IMR-90 (cell line): ENCODE data around the gene PNMA8A. TPM values are rescaled to one million over a fixed set of nuclear protein-coding genes. Genes with fewer than 3 reads are reported as not detected.

Experiments used
- ATAC-seq: fragments of 200-7000 bp; cut with Tn5 transposase; 2 replicates; pipeline ENCODE4 v1.9.1; 2020; ENCODE audit warnings: low read depth, mild to moderate bottlenecking, moderate library complexity
- BruUV-seq: library from RNA; stranded (reverse); fragments of 400-500 nt; replicated peaks from 2 replicates; lab custom pipeline; 2021; lab: Mats Ljungman, UMichigan
- CTCF ChIA-PET: fragments of 300-600 bp; formaldehyde crosslinking; extraction: SDS; loops from one replicate; lab custom pipeline; 2021; ENCODE audit warnings: antibody characterized with exemption; lab: Yijun Ruan, JAX
- POLR2A ChIA-PET: fragments of 300-600 bp; sonication (Branson Sonifier 250); formaldehyde crosslinking; loops from one replicate; lab custom pipeline; 2022; ENCODE audit warnings: antibody characterized with exemption; ENCODE audit not compliant: unreplicated experiment; lab: Charles Lee
- DNase-seq: peaks from one replicate; pipeline ENCODE4 v3.0.0; 2013
- H2AFZ ChIP-seq: replicated peaks from 2 replicates; pipeline ENCODE3; 2013; ENCODE audit warnings: low read length, mild to moderate bottlenecking; ENCODE audit not compliant: poor library complexity
- H2AK5ac ChIP-seq: 2 replicates; pipeline ENCODE4 v1.6.1; 2013; ENCODE audit warnings: low read depth, low read length, inconsistent platforms
- H2AK9ac ChIP-seq: replicated peaks from 2 replicates; pipeline ENCODE3; 2013; ENCODE audit warnings: mild to moderate bottlenecking, low read depth, low read length, moderate library complexity; ENCODE audit not compliant: poor library complexity
- H2BK120ac ChIP-seq: 2 replicates; pipeline ENCODE4 v1.6.1; 2013; ENCODE audit warnings: low read depth, low read length, inconsistent platforms
- H2BK15ac ChIP-seq: 3 replicates; pipeline ENCODE4 v1.6.1; 2013; ENCODE audit warnings: low read depth, low read length, inconsistent platforms
- H2BK20ac ChIP-seq: 2 replicates; pipeline ENCODE4 v1.6.1; 2013; ENCODE audit warnings: low read depth, mild to moderate bottlenecking, inconsistent platforms, low read length, moderate library complexity
- H2BK5ac ChIP-seq: 2 replicates; pipeline ENCODE4 v1.6.1; 2013; ENCODE audit warnings: mild to moderate bottlenecking, low read depth, low read length, inconsistent platforms; ENCODE audit not compliant: poor library complexity, severe bottlenecking
- H3K14ac ChIP-seq: replicated peaks from 2 replicates; pipeline ENCODE4 v1.6.1; 2013; ENCODE audit warnings: low read depth, low read length, inconsistent platforms
- H3K18ac ChIP-seq: 2 replicates; pipeline ENCODE4 v1.6.1; 2013; ENCODE audit warnings: low read depth, low read length, control low read depth
- H3K23ac ChIP-seq: 2 replicates; pipeline ENCODE4 v1.6.1; 2013; ENCODE audit warnings: low read depth, low read length, inconsistent platforms
- H3K27ac ChIP-seq: 2 replicates; pipeline ENCODE4 v1.5.1; 2013; ENCODE audit warnings: mild to moderate bottlenecking, control low read depth, low read length; ENCODE audit not compliant: insufficient read depth
- H3K27me3 ChIP-seq: 2 replicates; pipeline ENCODE4 v1.6.1; 2013; ENCODE audit warnings: low read length; ENCODE audit not compliant: control insufficient read depth, insufficient read depth
- H3K36me3 ChIP-seq: 2 replicates; pipeline ENCODE4 v1.6.1; 2013; ENCODE audit warnings: low read length, mixed read lengths; ENCODE audit not compliant: control insufficient read depth, insufficient read depth
- H3K4ac ChIP-seq: 2 replicates; pipeline ENCODE4 v1.6.1; 2013; ENCODE audit warnings: low read depth, low read length, inconsistent platforms
- H3K4me1 ChIP-seq: 2 replicates; pipeline ENCODE4 v1.6.1; 2013; ENCODE audit warnings: low read length, mixed read lengths; ENCODE audit not compliant: control insufficient read depth, insufficient read depth
- H3K4me2 ChIP-seq: 2 replicates; pipeline ENCODE4 v1.6.1; 2013; ENCODE audit warnings: low read depth, mild to moderate bottlenecking, control low read depth, low read length, moderate library complexity
- H3K4me3 ChIP-seq: 2 replicates; pipeline ENCODE4 v1.5.1; 2013; ENCODE audit warnings: low read depth, mild to moderate bottlenecking, control low read depth, low read length, moderate library complexity; ENCODE audit not compliant: insufficient read depth
- H3K56ac ChIP-seq: 2 replicates; pipeline ENCODE4 v1.6.1; 2013; ENCODE audit warnings: low read length, inconsistent platforms; ENCODE audit not compliant: insufficient read depth; ENCODE audit errors: extremely low read depth
- H3K79me1 ChIP-seq, 2 experiments: 2 replicates each; pipeline ENCODE4 v1.6.1; 2013; ENCODE audit warnings: low read length in 2 of 2, inconsistent platforms in 1 of 2, low read depth in 1 of 2
- H3K9ac ChIP-seq: 2 replicates; pipeline ENCODE4 v1.6.1; 2013; ENCODE audit warnings: low read depth, low read length, control low read depth
- H3K9me1 ChIP-seq: 2 replicates; pipeline ENCODE4 v1.6.1; 2013; ENCODE audit warnings: low read length, inconsistent platforms; ENCODE audit not compliant: insufficient read depth
- H3K9me3 ChIP-seq: 2 replicates; pipeline ENCODE4 v1.6.1; 2013; ENCODE audit warnings: low read length; ENCODE audit not compliant: control insufficient read depth, insufficient read depth
- H4K20me1 ChIP-seq: 2 replicates; pipeline ENCODE4 v1.6.1; 2013; ENCODE audit warnings: low read length, inconsistent platforms; ENCODE audit not compliant: insufficient read depth
- H4K5ac ChIP-seq: 2 replicates; pipeline ENCODE4 v1.6.1; 2013; ENCODE audit warnings: mild to moderate bottlenecking, low read depth, low read length, control low read depth
- H4K8ac ChIP-seq, 2 experiments: 2 replicates each; pipeline ENCODE4 v1.6.1; 2013; ENCODE audit warnings: low read depth in 2 of 2, low read length in 2 of 2, control low read depth in 1 of 2, inconsistent platforms in 1 of 2
- H4K91ac ChIP-seq: 2 replicates; pipeline ENCODE4 v1.6.1; 2013; ENCODE audit warnings: low read depth, low read length, inconsistent platforms; ENCODE audit not compliant: insufficient read depth
- BHLHE40 ChIP-seq: fragments of 150-350 bp; IDR thresholded peaks from 2 replicates; pipeline ENCODE4 v1.6.1; 2016; ENCODE audit warnings: mild to moderate bottlenecking, low read depth, low read length
- CEBPB ChIP-seq: IDR thresholded peaks from 2 replicates; pipeline ENCODE4 v1.6.1; 2012; ENCODE audit warnings: low read depth, low read length, improper control_type of control experiment
- CHD1 ChIP-seq: IDR thresholded peaks from 2 replicates; pipeline ENCODE4 v1.6.1; 2012; ENCODE audit warnings: low read depth, low read length, improper control_type of control experiment
- CTCF ChIP-seq: conservative IDR thresholded peaks from 2 replicates; pipeline ENCODE4 v1.5.1; 2012; ENCODE audit warnings: mild to moderate bottlenecking, low read depth, low read length, improper control_type of control experiment
- ELK1 ChIP-seq: fragments of 150-350 bp; IDR thresholded peaks from 2 replicates; pipeline ENCODE4 v1.6.1; 2016; ENCODE audit warnings: low read depth, mild to moderate bottlenecking, low read length, moderate library complexity, borderline replicate concordance
- FOS ChIP-seq: fragments of 150-350 bp; IDR thresholded peaks from 2 replicates; pipeline ENCODE4 v1.6.1; 2016; ENCODE audit warnings: low read depth, low read length
- MAFK ChIP-seq: IDR thresholded peaks from 2 replicates; pipeline ENCODE4 v1.6.1; 2012; ENCODE audit warnings: low read depth, low read length, improper control_type of control experiment
- MAZ ChIP-seq: IDR thresholded peaks from 2 replicates; pipeline ENCODE4 v1.6.1; 2012; ENCODE audit warnings: low read depth, mild to moderate bottlenecking, low read length, improper control_type of control experiment, moderate library complexity, borderline replicate concordance
- MXI1 ChIP-seq: IDR thresholded peaks from 2 replicates; pipeline ENCODE4 v1.6.1; 2012; ENCODE audit warnings: low read depth, mild to moderate bottlenecking, low read length, moderate library complexity, borderline replicate concordance
- NFE2L2 ChIP-seq: fragments of 150-350 bp; IDR thresholded peaks from 2 replicates; pipeline ENCODE4 v1.6.1; 2016; ENCODE audit warnings: low read depth, mild to moderate bottlenecking, low read length
- POLR2A ChIP-seq: IDR thresholded peaks from 2 replicates; pipeline ENCODE4 v1.6.1; 2012; ENCODE audit warnings: mild to moderate bottlenecking, low read depth, low read length
- RAD21 ChIP-seq: IDR thresholded peaks from 2 replicates; pipeline ENCODE4 v1.6.1; 2012; ENCODE audit warnings: low read length, improper control_type of control experiment
- RCOR1 ChIP-seq: IDR thresholded peaks from 2 replicates; pipeline ENCODE4 v1.6.1; 2012; ENCODE audit warnings: mild to moderate bottlenecking, low read length, improper control_type of control experiment; ENCODE audit not compliant: insufficient replicate concordance
- RFX5 ChIP-seq: IDR thresholded peaks from 2 replicates; pipeline ENCODE4 v1.8.0; 2012; ENCODE audit warnings: low read depth, mild to moderate bottlenecking, low read length, moderate library complexity
- SMC3 ChIP-seq: fragments of 150-350 bp; IDR thresholded peaks from 2 replicates; pipeline ENCODE4 v1.6.1; 2016; ENCODE audit warnings: low read depth, mild to moderate bottlenecking, antibody characterized with exemption, low read length, moderate library complexity
- USF2 ChIP-seq: fragments of 150-350 bp; IDR thresholded peaks from 2 replicates; pipeline ENCODE4 v1.6.1; 2017; ENCODE audit warnings: mild to moderate bottlenecking, antibody characterized with exemption, low read length, low read depth
- WGBS, 2 experiments: methylation state at CpG; one replicate each; pipeline versions ENCODE4 v1.1.5 to v1.1.7; 2013; ENCODE audit warnings: missing lambda C conversion rate in 2 of 2; ENCODE audit not compliant: insufficient read length in 1 of 2; ENCODE audit errors: extremely low coverage in 2 of 2; 5-methylcytosine and 5-hydroxymethylcytosine counted together
- dilution Hi-C: fragments of 300-500 bp; cut with HindIII; formaldehyde crosslinking; loops from one replicate; pipeline ENCODE4 v1.14.3; 2018; ENCODE audit warnings: low sequenced_read_pairs; ENCODE audit not compliant: unreplicated experiment
- in situ Hi-C: fragments of 300-500 bp; cut with MboI; formaldehyde crosslinking; loops from 3 replicates; pipeline ENCODE4 v1.14.3; 2019; ENCODE audit warnings: low sequenced_read_pairs, inconsistent platforms, mixed read lengths
- intact Hi-C: fragments of 100-400 bp; cut with micrococcal nuclease; formaldehyde crosslinking; loops from 2 replicates; pipeline ENCODE4 v1.10.0; 2022
- polyA plus RNA-seq, 3 experiments: library from polyadenylated mRNA; depleted of rRNA; stranded (reverse); fragments of >200 nt; gene quantifications; 2 replicates each; pipeline ENCODE4 v1.2.3, GENCODE V29; 2012; ENCODE audit warnings: low replicate concordance in 1 of 3
- total RNA-seq: library from RNA; depleted of rRNA; stranded (reverse); fragments of >200 nt; gene quantifications from 2 replicates; pipeline ENCODE4 v1.2.3, GENCODE V29; 2012

PNMA8A gene
- total and polyA plus RNA-seq, 2 of the 4 experiments (the other 2 are of a cell fraction) = 0.77 to 0.90 TPM

DNA sequence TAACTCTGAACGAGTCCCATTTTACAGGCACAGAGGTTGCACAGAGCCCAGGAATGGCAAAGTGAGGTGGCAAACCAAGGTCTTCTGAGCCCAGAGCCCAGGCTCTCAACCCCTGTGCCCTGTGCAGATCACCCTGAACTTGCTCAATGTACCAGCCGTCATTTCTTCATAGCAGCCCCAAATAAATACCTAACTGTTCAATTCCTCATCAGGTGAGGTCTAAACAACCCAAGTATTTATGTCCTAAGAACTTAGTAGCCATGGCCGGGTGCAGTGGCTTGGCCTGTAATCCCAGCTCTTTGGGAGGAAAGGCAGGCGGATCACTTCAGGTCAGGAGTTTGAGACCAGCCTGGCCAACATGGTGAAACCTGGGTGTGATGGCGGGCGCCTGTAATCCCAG lies 46.1 kb upstream of the PNMA8A start:
- H3K4me2 ChIP-seq = no peak overlapping the region
- H3K9me1 ChIP-seq = no peaks in the 10 kb centered on the region; the same call in 1 of the 2 replicates
- no peak overlapping the region for H2BK20ac ChIP-seq
- in situ Hi-C loops (no loop called here), dilution Hi-C loops (no loop called here), intact Hi-C loops (no loop called here)
- no peak overlapping the region for H4K91ac ChIP-seq
- no peak overlapping the region for H3K4ac ChIP-seq
- H3K18ac ChIP-seq = no peak overlapping the region
- no peaks in the 10 kb centered on the region for H3K79me1 ChIP-seq
- H4K5ac ChIP-seq = no peak overlapping the region
- DNase-seq (no peak), ATAC-seq (no peak)
- H3K23ac ChIP-seq = no peak overlapping the region
- H3K27me3 ChIP-seq = peaks cover 5% of the 10 kb centered on the region
- TF ChIP-seq MAFK (no peak), RAD21 (no peak), USF2 (no peak), CTCF (no peak), CHD1 (no peak), RFX5 (no peak), SMC3 (no peak), NFE2L2 (no peak), RCOR1 (no peak), MAZ (no peak), ELK1 (no peak), BHLHE40 (no peak), POLR2A (no peak), FOS (no peak), MXI1 (no peak), CEBPB (no peak)
- H3K9ac ChIP-seq = no peak overlapping the region
- no peaks in the 10 kb centered on the region for H3K36me3 ChIP-seq
- no peak overlapping the region for H2BK120ac ChIP-seq
- no peak overlapping the region for H2BK15ac ChIP-seq
- H3K4me3 ChIP-seq = no peak overlapping the region
- no peak overlapping the region for H2AFZ ChIP-seq
- no peak overlapping the region for H3K14ac ChIP-seq
- no peak overlapping the region for H2AK5ac ChIP-seq
- no peaks in the 10 kb centered on the region for H3K9me3 ChIP-seq
- H2AK9ac ChIP-seq = no peak overlapping the region
- 96% methylated on average over 3 of the region's 6 CpGs; no CpG with 5 or more reads in 1 of the 2 experiments for WGBS, 2 experiments
- no peak overlapping the region for H3K27ac ChIP-seq
- no peaks in the 10 kb centered on the region for H3K4me1 ChIP-seq
- no peaks in the 10 kb centered on the region for H4K20me1 ChIP-seq
- ChIA-PET POLR2A (no interaction called here), CTCF (interaction anchor here (1.7 kb wide), 1 partner anchor 20 kb away, joined by 5 read pairs; no protein-coding TSS in a partner anchor)
- H2BK5ac ChIP-seq = no peak overlapping the region
- no peak overlapping the region for H4K8ac ChIP-seq
- BruUV-seq = no TSS peak
- H3K56ac ChIP-seq = no peak overlapping the region
